Activated B cell treated with CpG ODN at 0.5 μM for 24 hours (primary cell): ENCODE data around the gene GDF11. TPM values are rescaled to one million over a fixed set of nuclear protein-coding genes. Genes with fewer than 3 reads are reported as not detected.

Experiments used
- ATAC-seq: fragments of 200-7000 bp; cut with Tn5 transposase; one replicate; pipeline ENCODE4 v1.10.0; 2021; ENCODE audit warnings: low read depth, mild to moderate bottlenecking, moderate library complexity
- CTCF ChIA-PET: fragments of 350-600 bp; sonication (Branson Sonifier 250); formaldehyde crosslinking; loops from one replicate; lab custom pipeline; 2021; ENCODE audit warnings: antibody characterized with exemption; lab: Charles Lee
- POLR2A ChIA-PET: fragments of 350-600 bp; sonication (Branson Sonifier 250); formaldehyde crosslinking; loops from one replicate; lab custom pipeline; 2021; ENCODE audit warnings: antibody characterized with exemption; lab: Charles Lee
- DNase-seq: peaks from one replicate; pipeline ENCODE4 v3.0.0; 2022
- H3K27ac Mint-ChIP-seq: one replicate; pipeline ENCODE4 v1.8.0; 2020; ENCODE audit warnings: mixed read lengths
- H3K27me3 Mint-ChIP-seq: one replicate; pipeline ENCODE4 v1.8.0; 2021; ENCODE audit warnings: mixed read lengths
- H3K36me3 Mint-ChIP-seq: one replicate; pipeline ENCODE4 v1.8.0; 2021; ENCODE audit warnings: low read depth, mixed read lengths
- H3K4me1 Mint-ChIP-seq: one replicate; pipeline ENCODE4 v1.8.0; 2021; ENCODE audit warnings: mixed read lengths
- H3K4me3 Mint-ChIP-seq: one replicate; pipeline ENCODE4 v1.8.0; 2020; ENCODE audit warnings: mild to moderate bottlenecking, mixed read lengths
- H3K9me3 Mint-ChIP-seq: one replicate; pipeline ENCODE4 v1.8.0; 2020; ENCODE audit warnings: mixed read lengths
- CTCF ChIP-seq: fragments of 200-600 bp; IDR thresholded peaks from one replicate; pipeline ENCODE4 v1.8.0; 2022; ENCODE audit warnings: antibody characterized with exemption, mild to moderate bottlenecking
- intact Hi-C: fragments of 100-400 bp; cut with micrococcal nuclease; formaldehyde crosslinking; loops from one replicate; pipeline ENCODE4 v1.15.1; 2024
- total RNA-seq: library from RNA; stranded (reverse); gene quantifications from 2 replicates; pipeline ENCODE4 v1.2.3, GENCODE V29; 2022

Gene GDF11
- total RNA-seq, 1 donor from 2014 or later, result 6.4 TPM

GRCh38 chr12:55788546-55788945 lies 45.6 kb downstream of the GDF11 start:
- no peaks in the 10 kb centered on the region for H3K9me3 Mint-ChIP-seq
- H3K4me1 Mint-ChIP-seq, result no peaks in the 10 kb centered on the region
- no peak for TF ChIP-seq CTCF
- no peak overlapping the region for H3K27ac Mint-ChIP-seq
- ATAC-seq (no peak), DNase-seq (no peak)
- no peaks in the 10 kb centered on the region for H3K27me3 Mint-ChIP-seq
- no peak overlapping the region for H3K4me3 Mint-ChIP-seq
- ChIA-PET CTCF (interaction anchor here (1.4 kb wide), 1 partner anchor 130 kb away, joined by 3 read pairs; no protein-coding TSS in a partner anchor), POLR2A (no interaction called here)
- intact Hi-C loops, result no loop called here
- peaks cover 84% of the 10 kb centered on the region for H3K36me3 Mint-ChIP-seq

GRCh38 chr12:55789171-55789570 lies 46.2 kb downstream of the GDF11 start:
- intact Hi-C loops, result no loop called here
- POLR2A ChIA-PET, result no interaction called here
- Mint-ChIP-seq H3K4me3 (no peak overlapping the region), H3K36me3 (peaks cover 84% of the 10 kb centered on the region), H3K27me3 (no peaks in the 10 kb centered on the region), H3K27ac (no peak overlapping the region), H3K9me3 (no peaks in the 10 kb centered on the region), H3K4me1 (no peaks in the 10 kb centered on the region)
- CTCF ChIA-PET, result interaction anchor here (1.4 kb wide), 1 partner anchor 130 kb away, joined by 3 read pairs; no protein-coding TSS in a partner anchor
- no peak for ATAC-seq
- no peak for DNase-seq
- no peak for TF ChIP-seq CTCF

GRCh38 chr12:55789893-55790292 lies 47.0 kb downstream of the GDF11 start:
- no peak for ATAC-seq

GRCh38 chr12:55795950-55796349 lies 53.0 kb downstream of the GDF11 start:
- DNase-seq (no peak), ATAC-seq (no peak)
- Mint-ChIP-seq H3K27me3 (no peaks in the 10 kb centered on the region), H3K36me3 (peaks cover 82% of the 10 kb centered on the region), H3K9me3 (no peaks in the 10 kb centered on the region), H3K4me1 (peaks cover 1% of the 10 kb centered on the region), H3K4me3 (no peak overlapping the region), H3K27ac (no peak overlapping the region)
- CTCF ChIA-PET, result interaction anchor here (1.4 to 3.8 kb wide), 5 partner anchors 30 to 66 kb away, joined by 4 to 30 read pairs (median 5); partner anchors contain the start of gene GDF11
- TF ChIP-seq CTCF, result no peak
- POLR2A ChIA-PET, result no interaction called here
- intact Hi-C loops, result loop anchor here (5.0 kb wide), 1 partner anchor 134 kb away; no protein-coding TSS in a partner anchor

More at GRCh38 chr12:55789893-55790292, 47.0 kb downstream of the GDF11 start:
- no peak for DNase-seq
- CTCF ChIA-PET, result interaction anchor here (1.4 kb wide), 1 partner anchor 131 kb away, joined by 3 read pairs; no protein-coding TSS in a partner anchor
- intact Hi-C loops, result loop anchor here (5.0 kb wide), 1 partner anchor 33 kb away; no protein-coding TSS in a partner anchor
- no peak overlapping the region for H3K4me3 Mint-ChIP-seq
- H3K9me3 Mint-ChIP-seq, result no peaks in the 10 kb centered on the region
- no peaks in the 10 kb centered on the region for H3K27me3 Mint-ChIP-seq
- no peak overlapping the region for H3K27ac Mint-ChIP-seq
- TF ChIP-seq CTCF, result no peak
- POLR2A ChIA-PET, result interaction anchor here (0.7 kb wide), 1 partner anchor 1536 kb away, joined by 4 read pairs; no protein-coding TSS in a partner anchor
- peaks cover 83% of the 10 kb centered on the region for H3K36me3 Mint-ChIP-seq
- no peaks in the 10 kb centered on the region for H3K4me1 Mint-ChIP-seq

GRCh38 chr12:55797068-55797467 lies 54.1 kb downstream of the GDF11 start:
- Mint-ChIP-seq H3K9me3 (no peaks in the 10 kb centered on the region), H3K36me3 (peaks cover 84% of the 10 kb centered on the region), H3K27ac (no peak overlapping the region), H3K27me3 (no peaks in the 10 kb centered on the region), H3K4me1 (peaks cover 1% of the 10 kb centered on the region), H3K4me3 (no peak overlapping the region)
- intact Hi-C loops, result loop anchor here (1.0 to 5.0 kb wide), 2 partner anchors 59 to 135 kb away; no protein-coding TSS in a partner anchor
- CTCF ChIA-PET, result interaction anchor here (1.0 to 3.8 kb wide), 7 partner anchors 21 to 143 kb away, joined by 3 to 30 read pairs (median 4); partner anchors contain the start of genes GDF11 and ORMDL2
- no peak for ATAC-seq
- no peak for DNase-seq
- TF ChIP-seq CTCF, result no peak
- POLR2A ChIA-PET, result interaction anchor here (0.5 to 0.6 kb wide), 2 partner anchors 33 to 60 kb away, joined by 3 to 7 read pairs; no protein-coding TSS in a partner anchor
